Brain microvascular endothelial cell (primary cell): Measurements from ENCODE around the gene ADGRD1.

Experiments used
- DNase-seq: peaks from one replicate; pipeline ENCODE4 v3.0.0-alpha.2; 2020
- H3K27ac ChIP-seq: fragments of 250-450 bp; sonication (Bioruptor Pico); 2 replicates; pipeline ENCODE4 v1.5.1; 2020; ENCODE audit warnings: mild to moderate bottlenecking, moderate library complexity
- H3K27me3 ChIP-seq: fragments of 250-450 bp; sonication (Bioruptor Pico); replicated peaks from 2 replicates; pipeline ENCODE4 v1.5.1; 2020; ENCODE audit warnings: mild to moderate bottlenecking
- H3K36me3 ChIP-seq: fragments of 250-450 bp; sonication (Bioruptor Pico); replicated peaks from 2 replicates; pipeline ENCODE4 v1.5.1; 2020; ENCODE audit warnings: mild to moderate bottlenecking
- H3K4me3 ChIP-seq: 2 replicates; pipeline ENCODE4 v1.5.1; 2011; ENCODE audit warnings: low read depth, mild to moderate bottlenecking, control low read depth, low read length, moderate library complexity
- in situ Hi-C: cut with HindIII; loops from 2 replicates; pipeline ENCODE4 v1.10.0; 2017; ENCODE audit warnings: low sequenced_read_pairs, low pct_ligation_motif_present
- TF ChIP-seq, protein P1 (sequence below): IDR thresholded peaks from 2 replicates; pipeline ENCODE4 v1.5.1; 2011; ENCODE audit warnings: low read depth, mild to moderate bottlenecking, moderate library complexity, low read length, control low read depth, inconsistent platforms; ENCODE audit errors: missing control alignments

The ADGRD1 gene

DNA sequence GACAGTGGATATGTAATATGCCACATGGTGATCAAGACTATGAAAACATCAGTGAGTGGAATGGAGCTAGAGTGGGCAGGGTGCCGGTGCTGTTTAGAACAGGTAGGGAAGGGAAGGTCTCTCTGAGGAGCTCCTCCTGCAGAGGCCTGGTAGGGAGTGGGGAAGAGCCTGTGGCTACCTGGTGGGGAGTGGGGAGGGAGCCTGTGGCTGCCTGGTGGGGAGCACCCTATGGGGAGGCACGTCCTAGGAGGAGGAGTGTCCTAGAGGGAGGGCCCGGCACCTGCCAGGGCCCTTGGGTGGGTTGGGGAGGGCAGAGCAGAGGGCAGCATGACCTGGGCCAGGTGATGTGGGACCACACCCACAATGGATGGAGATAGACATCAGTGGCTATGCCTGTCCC lies 122.6 kb downstream of the ADGRD1 start:
- in situ Hi-C loops: no loop called here
- Histone ChIP-seq H3K27me3 (no peaks in the 10 kb centered on the region), H3K27ac (no peak overlapping the region), H3K4me3 (no peak overlapping the region), H3K36me3 (no peaks in the 10 kb centered on the region)
- DNase-seq: no peak
- TF ChIP-seq, protein P1, sequence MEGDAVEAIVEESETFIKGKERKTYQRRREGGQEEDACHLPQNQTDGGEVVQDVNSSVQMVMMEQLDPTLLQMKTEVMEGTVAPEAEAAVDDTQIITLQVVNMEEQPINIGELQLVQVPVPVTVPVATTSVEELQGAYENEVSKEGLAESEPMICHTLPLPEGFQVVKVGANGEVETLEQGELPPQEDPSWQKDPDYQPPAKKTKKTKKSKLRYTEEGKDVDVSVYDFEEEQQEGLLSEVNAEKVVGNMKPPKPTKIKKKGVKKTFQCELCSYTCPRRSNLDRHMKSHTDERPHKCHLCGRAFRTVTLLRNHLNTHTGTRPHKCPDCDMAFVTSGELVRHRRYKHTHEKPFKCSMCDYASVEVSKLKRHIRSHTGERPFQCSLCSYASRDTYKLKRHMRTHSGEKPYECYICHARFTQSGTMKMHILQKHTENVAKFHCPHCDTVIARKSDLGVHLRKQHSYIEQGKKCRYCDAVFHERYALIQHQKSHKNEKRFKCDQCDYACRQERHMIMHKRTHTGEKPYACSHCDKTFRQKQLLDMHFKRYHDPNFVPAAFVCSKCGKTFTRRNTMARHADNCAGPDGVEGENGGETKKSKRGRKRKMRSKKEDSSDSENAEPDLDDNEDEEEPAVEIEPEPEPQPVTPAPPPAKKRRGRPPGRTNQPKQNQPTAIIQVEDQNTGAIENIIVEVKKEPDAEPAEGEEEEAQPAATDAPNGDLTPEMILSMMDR: no peak

DNA sequence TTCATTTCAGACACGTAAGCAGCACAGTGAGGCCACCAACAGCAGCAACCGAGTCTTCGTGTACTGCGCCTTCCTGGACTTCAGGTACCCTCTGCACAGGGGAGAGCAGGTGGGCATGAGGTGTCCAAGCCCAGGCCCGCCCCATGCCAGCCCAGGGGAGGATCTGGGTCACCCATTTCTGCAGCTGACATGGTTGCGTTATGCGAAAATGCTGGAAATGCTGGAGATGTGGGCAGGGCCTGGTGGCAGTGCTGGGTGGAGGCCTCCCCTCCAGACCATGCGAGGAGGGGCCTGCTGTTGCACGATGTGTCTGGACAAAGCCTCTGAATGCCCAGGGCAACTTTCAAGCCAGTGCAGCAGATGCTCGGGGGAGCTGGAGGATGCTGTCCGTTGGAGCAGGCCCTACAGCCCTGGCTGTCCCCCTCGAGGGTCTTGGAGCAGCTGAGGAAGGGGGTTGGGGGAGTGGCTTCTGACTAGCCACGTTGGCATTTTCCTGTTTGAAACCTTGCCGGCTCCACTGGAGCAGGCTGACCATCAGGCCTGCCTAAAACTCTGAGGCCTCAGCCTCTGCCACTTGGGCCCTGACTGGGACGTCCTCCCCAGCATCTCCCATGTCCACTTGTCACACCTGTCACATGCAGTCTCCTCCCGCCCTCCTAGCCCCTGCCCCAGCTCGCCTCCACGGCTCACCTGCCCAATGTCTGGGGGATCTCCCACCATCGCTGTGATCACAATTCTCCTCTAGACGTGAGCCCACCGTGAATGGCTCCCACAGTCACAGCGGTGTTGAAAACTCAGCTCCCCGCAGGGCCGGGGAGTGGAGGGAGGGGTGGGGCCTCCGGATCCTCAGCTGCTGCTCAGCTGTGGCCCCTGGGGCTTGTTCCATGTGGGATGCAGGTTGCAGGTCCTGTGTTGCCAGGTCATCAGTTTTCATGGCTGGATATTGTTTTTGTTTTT lies 123.4 kb downstream of the ADGRD1 start:
- no peak overlapping the region for H3K27ac ChIP-seq

DNA sequence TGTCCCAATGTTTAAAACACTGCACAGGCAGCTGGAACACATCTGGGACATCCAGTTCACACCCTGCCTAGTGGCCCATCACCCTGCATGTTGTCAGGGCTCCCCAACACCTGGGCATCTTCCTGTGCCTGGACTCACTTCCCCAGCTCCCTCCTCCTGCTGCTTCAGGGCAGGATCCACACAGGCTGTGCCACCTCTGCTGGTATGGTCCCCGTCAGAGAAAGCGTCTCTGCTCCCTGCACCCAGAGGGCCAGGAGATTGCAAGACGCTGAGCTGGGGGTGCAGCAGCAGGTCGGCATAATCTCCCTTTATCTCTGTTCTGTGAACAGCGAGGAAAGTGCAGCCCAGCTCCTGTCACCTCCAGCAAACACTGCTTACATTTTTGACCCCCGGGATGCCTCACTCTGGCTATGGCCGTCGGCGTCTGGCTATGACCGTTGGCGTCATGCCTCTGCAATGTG lies 124.3 kb downstream of the ADGRD1 start:
- TF ChIP-seq, protein P1: no peak
- in situ Hi-C loops: no loop called here
- no peak overlapping the region for H3K27ac ChIP-seq
- H3K27me3 ChIP-seq: no peaks in the 10 kb centered on the region
- H3K4me3 ChIP-seq: no peak overlapping the region
- DNase-seq: no peak
- H3K36me3 ChIP-seq: no peaks in the 10 kb centered on the region

More for the DNA sequence above, 123.4 kb downstream of the ADGRD1 start:
- Histone ChIP-seq H3K27me3 (no peaks in the 10 kb centered on the region), H3K36me3 (no peaks in the 10 kb centered on the region), H3K4me3 (no peak overlapping the region)
- no peak for DNase-seq
- TF ChIP-seq, protein P1: no peak
- in situ Hi-C loops: no loop called here

DNA sequence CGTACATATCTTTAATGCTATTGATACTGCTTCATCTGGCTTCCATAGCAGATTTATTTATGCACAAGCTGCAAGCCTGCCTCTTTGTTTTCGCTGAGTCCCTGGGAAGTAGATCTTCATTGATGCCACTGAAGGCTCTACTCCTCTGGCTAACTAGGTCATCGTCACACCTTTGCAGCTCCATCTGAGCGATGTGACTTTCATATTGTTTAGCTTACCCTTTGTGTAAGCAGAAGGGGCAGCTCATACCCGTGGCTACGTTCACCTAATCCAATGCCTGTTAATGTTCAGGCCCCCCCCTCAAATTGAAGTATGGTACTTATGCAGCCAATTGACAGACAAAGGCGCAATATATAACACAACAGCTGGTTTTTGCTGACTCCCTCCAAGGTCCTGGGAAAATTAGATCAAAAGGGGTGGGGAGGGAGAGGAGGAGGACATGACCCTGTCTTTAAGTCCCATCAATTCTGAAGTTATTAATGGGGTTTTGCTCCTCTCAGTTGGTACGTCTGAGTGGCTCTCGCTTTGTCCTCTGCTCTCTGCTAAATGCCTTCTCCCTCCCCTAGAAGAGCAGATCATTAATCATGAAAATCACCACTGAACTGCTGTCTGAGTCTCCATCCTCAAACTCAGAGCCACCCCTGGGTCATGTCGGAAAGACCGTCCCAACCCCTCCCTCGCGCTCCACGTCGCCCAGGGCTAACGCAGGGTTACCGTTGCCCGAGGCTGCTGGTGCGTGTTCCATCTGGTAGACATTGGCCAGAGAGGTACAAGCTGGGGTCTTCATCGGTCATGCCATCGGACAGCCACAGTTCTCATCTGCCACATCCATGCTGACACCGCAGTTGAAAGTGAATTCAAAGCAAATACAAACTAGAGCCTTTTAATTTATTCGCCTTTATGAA lies 128.8 kb downstream of the ADGRD1 start:
- TF ChIP-seq, protein P1: no peak
- DNase-seq: no peak
- in situ Hi-C loops: no loop called here
- no peaks in the 10 kb centered on the region for H3K27me3 ChIP-seq
- no peaks in the 10 kb centered on the region for H3K36me3 ChIP-seq
- H3K27ac ChIP-seq: no peak overlapping the region
- no peak overlapping the region for H3K4me3 ChIP-seq

DNA sequence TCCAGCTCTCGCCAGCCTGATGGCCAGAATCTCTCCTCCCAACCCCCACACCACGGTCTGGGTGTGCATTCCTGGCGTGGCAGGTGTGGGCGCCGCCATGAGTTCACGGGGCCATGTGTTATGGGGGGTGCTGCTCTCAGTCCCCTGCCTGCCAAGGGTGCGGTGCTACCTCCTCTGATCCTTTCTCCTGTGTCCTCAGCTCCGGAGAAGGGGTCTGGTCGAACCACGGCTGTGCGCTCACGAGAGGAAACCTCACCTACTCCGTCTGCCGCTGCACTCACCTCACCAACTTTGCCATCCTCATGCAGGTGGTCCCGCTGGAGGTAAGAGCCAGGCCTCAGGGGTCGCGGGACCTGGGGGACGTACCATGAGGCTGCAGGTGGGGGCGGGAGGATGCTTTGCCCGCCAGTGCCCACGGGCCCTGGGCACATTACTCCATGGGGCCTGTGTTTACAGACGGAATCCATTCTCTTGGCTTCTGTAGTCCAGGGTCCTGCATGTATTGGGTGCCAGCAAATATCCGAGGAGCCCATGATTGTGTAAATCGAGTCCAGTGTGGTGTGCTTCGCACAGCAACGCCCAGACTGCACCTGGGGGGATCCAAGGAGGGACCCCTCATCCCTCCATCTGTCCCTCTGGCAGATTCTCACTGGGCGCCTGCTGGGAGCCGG lies 130.8 kb downstream of the ADGRD1 start:
- H3K27me3 ChIP-seq: no peaks in the 10 kb centered on the region
- no peak for DNase-seq

More for the DNA sequence above, 130.8 kb downstream of the ADGRD1 start:
- Histone ChIP-seq H3K27ac (no peak overlapping the region), H3K4me3 (no peak overlapping the region), H3K36me3 (no peaks in the 10 kb centered on the region)
- in situ Hi-C loops: no loop called here
- TF ChIP-seq, protein P1: no peak
